ENCODE measurements around the gene SVOP. TPM values are rescaled to one million over a fixed set of nuclear protein-coding genes. Genes with fewer than 3 reads are reported as not detected.

SVOP gene
- total RNA-seq, 1 donor from 2014 or later = not detected

GRCh38 chr12:108959748-108960655, 60.9 kb downstream of the SVOP start:
- TF ChIP-seq CTCF (IDR thresholded peaks at IDR 0.05) = no peak
- Histone ChIP-seq H3K4me1 (no peaks in the 10 kb centered on the region), H3K27me3 (no peaks in the 10 kb centered on the region), H3K36me3 (no peaks in the 10 kb centered on the region), H3K27ac (no peak overlapping the region), H3K4me3 (no peak overlapping the region), H3K9me3 (no peaks in the 10 kb centered on the region)
- DNase-seq (no peak), ATAC-seq (no peak)
- intact Hi-C loops (cut with DNase I) = no loop called here

- Histone ChIP-seq H3K9me3 (no peaks in the 10 kb centered on the region), H3K36me3 (no peaks in the 10 kb centered on the region), H3K27me3 (no peaks in the 10 kb centered on the region), H3K27ac (no peak overlapping the region), H3K4me3 (no peak overlapping the region), H3K4me1 (no peaks in the 10 kb centered on the region)
- DNase-seq = no peak
- intact Hi-C loops (cut with DNase I) = no loop called here
- ATAC-seq = no peak
- no peak for TF ChIP-seq CTCF (IDR thresholded peaks at IDR 0.05)
These were observed 65.5 kb downstream of the SVOP start for GRCh38 chr12:108955225-108955835.

GRCh38 chr12:108950991-108951739, 69.7 kb downstream of the SVOP start:
- H3K27me3 ChIP-seq = no peaks in the 10 kb centered on the region
- peak; percentile 96 for TF ChIP-seq CTCF (IDR thresholded peaks at IDR 0.05)
- no peaks in the 10 kb centered on the region for H3K4me1 ChIP-seq
- intact Hi-C loops (cut with DNase I) = no loop called here
- H3K9me3 ChIP-seq = no peaks in the 10 kb centered on the region
- H3K27ac ChIP-seq = no peak overlapping the region
- H3K4me3 ChIP-seq = no peak overlapping the region
- no peaks in the 10 kb centered on the region for H3K36me3 ChIP-seq
- peak; percentile 92 for ATAC-seq
- DNase-seq = peak; percentile 80

- intact Hi-C loops (cut with DNase I) = no loop called here
- DNase-seq = no peak
- no peak for ATAC-seq
- no peaks in the 10 kb centered on the region for H3K9me3 ChIP-seq
- no peaks in the 10 kb centered on the region for H3K4me1 ChIP-seq
- no peak overlapping the region for H3K27ac ChIP-seq
- H3K27me3 ChIP-seq = no peaks in the 10 kb centered on the region
- H3K4me3 ChIP-seq = no peak overlapping the region
- TF ChIP-seq CTCF (IDR thresholded peaks at IDR 0.05) = no peak
- H3K36me3 ChIP-seq = no peaks in the 10 kb centered on the region
These were observed 70.9 kb downstream of the SVOP start for GRCh38 chr12:108949976-108950375.

- ATAC-seq (peak; percentile 58), DNase-seq (no peak)
- Histone ChIP-seq H3K4me3 (no peak overlapping the region), H3K9me3 (no peaks in the 10 kb centered on the region), H3K27ac (no peak overlapping the region), H3K4me1 (no peaks in the 10 kb centered on the region), H3K36me3 (no peaks in the 10 kb centered on the region), H3K27me3 (no peaks in the 10 kb centered on the region)
- no peak for TF ChIP-seq CTCF (IDR thresholded peaks at IDR 0.05)
- intact Hi-C loops (cut with DNase I) = no loop called here
These were observed 72.5 kb downstream of the SVOP start for GRCh38 chr12:108948367-108948766.

Data from upper lobe of right lung (tissue), 1 donor.